K562 (cell line): ENCODE data around the gene ROS1. TPM values are rescaled to one million over a fixed set of nuclear protein-coding genes. Genes with fewer than 3 reads are reported as not detected.

Experiments
- ATAC-seq: fragments of 200-7000 bp; cut with Tn5 transposase; 3 replicates; pipeline ENCODE4 v1.9.1; 2020; ENCODE audit warnings: moderate library complexity
- BruUV-seq: library from RNA; stranded (reverse); fragments of 400-500 nt; replicated peaks from 2 replicates; lab custom pipeline; 2021; lab: Mats Ljungman, UMichigan
- CTCF ChIA-PET: fragments of 300-600 bp; formaldehyde crosslinking; extraction: SDS; loops from one replicate; lab custom pipeline; 2021; ENCODE audit warnings: low intra/inter-chr PET ratio; lab: Yijun Ruan, JAX
- POLR2A ChIA-PET: fragments of 300-600, 350-650 bp; sonication (Branson Sonifier 250); formaldehyde crosslinking; extraction: SDS; loops from one replicate; lab custom pipeline; 2021; ENCODE audit warnings: antibody characterized with exemption, inconsistent platforms; lab: Yijun Ruan, JAX
- DNase-seq, 4 experiments: peaks; one replicate each; pipeline versions ENCODE4 v3.0.0 to v3.0.0-alpha.2; 2011 to 2018; ENCODE audit warnings: low spot score in 3 of 4, mixed read lengths in 3 of 4; ENCODE audit errors: extremely low read depth in 1 of 4
- FAIRE-seq: peaks from 2 replicates; lab custom pipeline; 2011; peaks lifted over from hg19 to GRCh38; lab: Jason Lieb, UNC
- H2AFZ ChIP-seq: 2 replicates; pipeline ENCODE4 v1.6.0; 2011; ENCODE audit warnings: low read depth, low read length, control low read depth, inconsistent platforms
- H3K27ac ChIP-seq: fragments of 200-600 bp; 3 replicates; pipeline ENCODE4 v1.8.0; 2011; ENCODE audit warnings: low read depth, mild to moderate bottlenecking, control low read depth, inconsistent platforms, low read length, moderate library complexity, mixed read lengths; ENCODE audit errors: extremely low read depth
- H3K27me3 ChIP-seq, 2 experiments: fragments of 300-600 bp in 1 of 2; 2 replicates in 1 of 2; 3 replicates in 1 of 2; pipeline versions ENCODE4 v1.6.0 to v1.8.0; 2011; ENCODE audit warnings: inconsistent platforms in 2 of 2, low read length in 2 of 2, mild to moderate bottlenecking in 1 of 2, mixed read lengths in 1 of 2, moderate library complexity in 1 of 2; ENCODE audit not compliant: control insufficient read depth in 2 of 2, insufficient read depth in 2 of 2
- H3K36me3 ChIP-seq: fragments of 300-600 bp; 3 replicates; pipeline ENCODE4 v1.8.0; 2011; ENCODE audit warnings: mild to moderate bottlenecking, low read length, inconsistent platforms; ENCODE audit not compliant: control insufficient read depth, insufficient read depth
- H3K4me1 ChIP-seq, 2 experiments: fragments of 200-600 bp in 1 of 2; replicated peaks in 1 of 2; 2 replicates in 1 of 2; 3 replicates in 1 of 2; pipeline versions ENCODE4 v1.5.1 to v1.8.0; 2011; ENCODE audit warnings: inconsistent platforms in 2 of 2, low read length in 2 of 2, mild to moderate bottlenecking in 1 of 2, mixed read lengths in 1 of 2, moderate library complexity in 1 of 2; ENCODE audit not compliant: control insufficient read depth in 2 of 2, insufficient read depth in 2 of 2
- H3K4me2 ChIP-seq: 2 replicates; pipeline ENCODE4 v1.6.1; 2011; ENCODE audit warnings: low read length, control low read depth, inconsistent platforms, mixed read lengths; ENCODE audit not compliant: insufficient read depth
- H3K4me3 ChIP-seq: fragments of 200-600 bp; sonication (generic), shearing (Covaris generic); 2 replicates; pipeline ENCODE4 v1.5.1; 2016; ENCODE audit warnings: control low read depth, inconsistent platforms
- H3K79me2 ChIP-seq: fragments of 200-600 bp; 3 replicates; pipeline ENCODE4 v1.8.0; 2011; ENCODE audit warnings: low read length, inconsistent platforms; ENCODE audit not compliant: control insufficient read depth, insufficient read depth
- H3K9ac ChIP-seq, 2 experiments: 2 replicates each; pipeline versions ENCODE4 v1.6.0 to v1.6.1; 2011; ENCODE audit warnings: low read depth in 2 of 2, low read length in 2 of 2, control low read depth in 1 of 2, inconsistent platforms in 1 of 2, mild to moderate bottlenecking in 1 of 2, mixed read lengths in 1 of 2; ENCODE audit not compliant: insufficient read depth in 1 of 2
- H3K9me1 ChIP-seq: one replicate; pipeline ENCODE4 v1.6.0; 2011; ENCODE audit warnings: inconsistent platforms, mild to moderate bottlenecking, low read length, moderate library complexity; ENCODE audit not compliant: control insufficient read depth, insufficient read depth
- H3K9me3 ChIP-seq: replicated peaks from 2 replicates; pipeline ENCODE4 v1.5.1; 2011; ENCODE audit warnings: low read depth, low read length, inconsistent platforms; ENCODE audit not compliant: control insufficient read depth, insufficient read depth
- H4K20me1 ChIP-seq: replicated peaks from 2 replicates; pipeline ENCODE4 v1.6.1; 2011; ENCODE audit warnings: low read length, inconsistent platforms, mixed read lengths; ENCODE audit not compliant: control insufficient read depth, insufficient read depth
- BRD4 ChIP-seq: fragments of 200-600 bp; sonication (generic); IDR thresholded peaks from 2 replicates; pipeline ENCODE4 v1.6.1; 2017; ENCODE audit warnings: inconsistent platforms
- DDX20 ChIP-seq: fragments of 450-650 bp; IDR thresholded peaks from 2 replicates; pipeline ENCODE4 v1.6.1; 2016; ENCODE audit warnings: missing genetic modification characterization, low read depth, mild to moderate bottlenecking, missing compliant biosample characterization, moderate library complexity
- ETS1 ChIP-seq: conservative IDR thresholded peaks from 2 replicates; pipeline ENCODE4 v1.6.1; 2011; ENCODE audit warnings: low read depth, mild to moderate bottlenecking, low read length; ENCODE audit not compliant: control insufficient read depth
- HINFP ChIP-seq: fragments of 450-650 bp; conservative IDR thresholded peaks from 2 replicates; pipeline ENCODE4 v1.6.1; 2016; ENCODE audit warnings: missing genetic modification characterization, low read depth, mild to moderate bottlenecking, control low read depth, missing compliant biosample characterization
- KHSRP ChIP-seq: fragments of 450-650 bp; IDR thresholded peaks from 2 replicates; pipeline ENCODE4 v1.6.1; 2017
- MXD1 ChIP-seq: fragments of 250-450 bp; sonication (Bioruptor Pico); IDR thresholded peaks from 2 replicates; pipeline ENCODE4 v1.8.0; 2021; ENCODE audit warnings: borderline replicate concordance, mild to moderate bottlenecking, moderate library complexity; ENCODE audit not compliant: poor library complexity, severe bottlenecking
- SAFB ChIP-seq: fragments of 200-400 bp; formaldehyde crosslinking; IDR thresholded peaks from 2 replicates; pipeline ENCODE4 v1.6.1; 2017; ENCODE audit warnings: low read depth, low read length, borderline replicate concordance
- SMARCA5 ChIP-seq: fragments of 450-650 bp; IDR thresholded peaks from 2 replicates; pipeline ENCODE4 v1.6.1; 2016
- THAP12 ChIP-seq: fragments of 250-450 bp; sonication (Bioruptor Pico); IDR thresholded peaks from 2 replicates; pipeline ENCODE4 v1.9.0; 2021; ENCODE audit warnings: mild to moderate bottlenecking, inconsistent platforms
- U2AF1 ChIP-seq: fragments of 200-400 bp; formaldehyde crosslinking; optimal IDR thresholded peaks from 2 replicates; pipeline ENCODE3; 2017; ENCODE audit warnings: mild to moderate bottlenecking, low read depth, low read length, moderate library complexity
- WHSC1 ChIP-seq: IDR thresholded peaks from one replicate; pipeline ENCODE4 v1.6.1; 2012; ENCODE audit warnings: low read length, control low read depth, inconsistent platforms
- ZNF324 ChIP-seq: fragments of 250-450 bp; sonication (Bioruptor Pico); IDR thresholded peaks from 2 replicates; pipeline ENCODE4 v1.4.0; 2020; ENCODE audit warnings: mild to moderate bottlenecking
- ZNF639 ChIP-seq, 2 experiments: fragments of 200-800 bp in 1 of 2; sonication (Bioruptor generic) in 1 of 2; sonication (generic) in 1 of 2; formaldehyde crosslinking in 1 of 2; IDR thresholded peaks in 1 of 2; conservative IDR thresholded peaks in 1 of 2; 2 replicates each; pipeline versions ENCODE4 v1.5.0 to v1.6.1; 2016 to 2020; ENCODE audit warnings: missing compliant biosample characterization in 1 of 2, missing genetic modification characterization in 1 of 2, missing genetic modification reagents in 1 of 2
- ZNF785 ChIP-seq: fragments of 250-450 bp; sonication (Bioruptor Pico); IDR thresholded peaks from 2 replicates; pipeline ENCODE4 v1.4.0; 2020; ENCODE audit warnings: mild to moderate bottlenecking
- WGBS: fragments of 100-300 bp; shearing (Covaris generic); methylation state at CpG from one replicate; pipeline ENCODE4 v1.1.6; 2016; ENCODE audit warnings: low coverage, mixed read lengths; ENCODE audit not compliant: insufficient coverage; ENCODE audit errors: missing lambda C conversion rate; 5-methylcytosine and 5-hydroxymethylcytosine counted together
- in situ Hi-C: fragments of 300-500 bp; cut with MboI; formaldehyde crosslinking; loops from 4 replicates; pipeline ENCODE4 v1.15.0; 2018; ENCODE audit warnings: inconsistent platforms, mixed read lengths
- intact Hi-C: fragments of 100-400 bp; cut with micrococcal nuclease; formaldehyde crosslinking; loops from 2 replicates; pipeline ENCODE4 v1.14.2; 2022
- polyA plus RNA-seq, 8 experiments: library from polyadenylated mRNA; depleted of rRNA in 4 of 8; stranded (reverse) in 5 of 8; unstranded in 3 of 8; fragments of >200 nt; fragmentation: Nextera tagmentation in 2 of 8; fragmentation: Illumina TruSeq in 1 of 8; extraction: Ambion mirVana in 2 of 8; extraction: Trizol in 1 of 8; gene quantifications; 2 replicates each; pipeline versions ENCODE4 v1.2.1 to v1.2.3, GENCODE V29; 2011 to 2014; ENCODE audit warnings: inconsistent platforms in 1 of 8, missing spikeins in 1 of 8
- total RNA-seq, 7 experiments: library from RNA; depleted of rRNA in 6 of 7; stranded (reverse); fragments of >200 nt in 6 of 7; fragmentation: Illumina TruSeq in 2 of 7; extraction: Trizol in 2 of 7; gene quantifications; 2 replicates each; pipeline versions ENCODE4 v1.2.1 to v1.2.3, GENCODE V29; 2011 to 2021; ENCODE audit warnings: low replicate concordance in 1 of 7

ROS1 gene
- total and polyA plus RNA-seq, 9 of the 15 experiments (the other 6 are each of a cell fraction or from before 2014, with no cell fraction given) = under 0.01 to 0.16 (median 0.04) TPM; not detected in 6

GRCh38 chr6:117267054-117267347 is 158.7 kb downstream of the ROS1 start:
- BruUV-seq = no TSS peak
- FAIRE-seq = no peak
- H3K79me2 ChIP-seq = no peaks in the 10 kb centered on the region
- H3K4me3 ChIP-seq = no peak overlapping the region
- no peak overlapping the region for H3K27ac ChIP-seq
- no peaks in the 10 kb centered on the region for H3K9me1 ChIP-seq
- no peaks in the 10 kb centered on the region for H4K20me1 ChIP-seq
- peaks cover 0 to 13% of the 10 kb centered on the region in 2 experiments; a peak in 1 of 5 replicates for H3K4me1 ChIP-seq
- ATAC-seq = no peak
- DNase-seq = no peak
- in situ Hi-C loops (no loop called here), intact Hi-C loops (no loop called here)
- POLR2A ChIA-PET = no interaction called here
- CTCF ChIA-PET = no interaction called here
- H3K9ac ChIP-seq = no peak overlapping the region
- no peak overlapping the region for H3K4me2 ChIP-seq
- TF ChIP-seq SMARCA5 (no peak), U2AF1 (no peak), BRD4 (no peak), WHSC1 (no peak), MXD1 (CRISPR knock-in tag) (no peak), ZNF324 (CRISPR knock-in tag) (no peak), THAP12 (CRISPR knock-in tag) (no peak), HINFP (tag) (no peak), ETS1 (no peak), DDX20 (tag) (no peak), ZNF785 (no peak), ZNF639 (CRISPR knock-in tag; conservative IDR thresholded peaks at IDR 0.05 in 1 of 2, IDR thresholded peaks at IDR 0.05 in 1 of 2) (no peak), KHSRP (no peak), SAFB (no peak)
- no peak overlapping the region for H2AFZ ChIP-seq
- H3K27me3 ChIP-seq = peaks cover 16 to 47% of the 10 kb centered on the region in 2 experiments; a peak in 3 of 5 replicates
- H3K9me3 ChIP-seq = no peaks in the 10 kb centered on the region
- WGBS = 0% methylated on average over 5 of the region's 5 CpGs
- no peaks in the 10 kb centered on the region for H3K36me3 ChIP-seq
